HG02678 (cell line): ENCODE measurements around the gene KRTAP10-3.
"Not testable (repeated sequence)": the region's sequence is repeated elsewhere in the genome, so short reads cannot be mapped to it uniquely, and the experiment has no call there.

ENCODE experiments used
- ATAC-seq: cut with Tn5 transposase; IDR thresholded peaks from one replicate; pipeline ENCODE4 v1.9.1; 2021; ENCODE audit warnings: mild to moderate bottlenecking, moderate library complexity; ENCODE audit not compliant: unreplicated experiment

The KRTAP10-3 gene

DNA sequence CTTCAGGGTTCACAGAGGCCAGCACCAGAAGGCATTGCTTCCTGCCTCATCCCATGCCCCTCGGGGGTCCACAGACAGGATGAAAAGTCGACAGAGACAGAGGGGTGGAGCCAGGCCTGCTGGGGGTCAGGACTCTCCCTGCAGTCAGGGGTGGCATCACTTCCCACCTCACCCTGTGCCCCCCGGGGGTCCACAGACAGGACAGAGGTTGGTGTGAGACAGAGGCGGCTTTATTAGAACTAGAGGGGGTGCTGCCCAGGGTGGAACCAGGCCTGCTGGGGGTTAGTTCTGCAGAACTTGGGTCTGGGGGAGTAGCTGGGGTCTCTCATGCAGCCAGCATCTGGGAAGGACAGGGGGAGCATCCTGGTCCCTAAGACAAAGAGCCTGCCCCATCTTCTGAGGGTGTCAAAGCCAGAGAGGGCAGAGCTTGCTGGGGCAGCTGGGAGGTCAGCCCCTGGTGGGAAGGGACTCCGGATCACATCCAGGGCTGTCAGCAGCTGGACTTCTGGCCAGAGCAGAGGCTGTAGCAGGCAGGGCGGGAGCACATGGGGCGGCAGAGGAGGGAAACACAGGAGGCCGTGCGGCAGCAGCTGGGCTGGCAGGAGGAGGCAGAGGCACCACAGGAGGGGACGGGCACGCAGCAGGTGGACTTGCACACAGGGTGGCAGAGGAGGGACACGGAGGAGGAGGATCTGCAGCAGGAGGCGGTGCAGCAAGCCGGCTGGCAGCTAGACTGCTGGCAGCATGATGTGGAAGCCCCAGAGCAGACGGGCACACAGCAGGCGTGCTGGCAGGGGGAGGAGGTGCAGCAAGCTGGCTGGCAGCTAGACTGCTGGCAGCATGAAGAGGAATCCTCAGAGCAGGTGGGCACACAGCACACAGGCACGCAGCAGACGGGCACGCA lies 32.6 kb upstream of the KRTAP10-3 start:
- not testable (repeated sequence) for ATAC-seq

- no peak for ATAC-seq
Observed at GRCh38 chr21:44590311-44590721, 31.7 kb upstream of the KRTAP10-3 start.

- ATAC-seq = no peak
Observed at GRCh38 chr21:44589586-44590305, 31.2 kb upstream of the KRTAP10-3 start.

DNA sequence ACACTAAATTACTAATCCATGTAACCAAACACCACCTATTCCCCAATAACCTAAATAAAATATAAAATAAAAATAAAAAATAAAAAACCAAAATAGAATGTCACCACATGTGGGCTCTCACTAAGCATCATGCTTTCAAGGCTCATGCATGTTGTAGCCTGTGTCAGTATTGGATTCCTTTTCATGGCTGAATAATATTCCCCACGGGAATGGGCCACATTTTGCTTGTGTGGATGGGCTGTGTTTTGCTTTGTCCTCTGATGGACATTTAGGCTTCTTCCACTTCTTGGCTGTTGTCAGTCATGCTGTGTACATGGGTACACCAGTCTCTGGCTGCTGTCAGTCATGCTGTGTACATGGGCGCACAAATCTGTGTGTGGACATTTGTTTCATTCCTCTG lies 30.5 kb upstream of the KRTAP10-3 start:
- no peak for ATAC-seq

DNA sequence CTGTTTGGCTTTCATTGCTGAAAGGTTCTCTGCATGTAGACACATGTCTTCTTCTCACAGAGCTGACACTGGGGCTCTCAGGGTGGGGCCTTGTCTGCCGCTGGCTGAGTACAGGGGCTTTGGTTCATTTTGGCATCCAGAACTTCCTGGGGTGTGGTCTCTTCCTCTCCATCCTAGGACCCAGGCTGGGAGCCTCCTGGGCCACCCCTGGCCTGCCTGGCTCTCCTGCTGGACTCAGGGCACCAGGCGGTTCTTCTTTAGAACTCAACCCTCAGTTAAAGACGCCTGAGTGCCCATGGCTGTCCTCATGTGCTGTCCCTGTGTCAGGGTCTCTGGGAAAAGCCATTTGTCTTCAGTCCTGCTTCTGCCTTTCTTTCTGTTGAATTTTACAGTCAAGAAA lies 27.3 kb upstream of the KRTAP10-3 start:
- no peak for ATAC-seq

DNA sequence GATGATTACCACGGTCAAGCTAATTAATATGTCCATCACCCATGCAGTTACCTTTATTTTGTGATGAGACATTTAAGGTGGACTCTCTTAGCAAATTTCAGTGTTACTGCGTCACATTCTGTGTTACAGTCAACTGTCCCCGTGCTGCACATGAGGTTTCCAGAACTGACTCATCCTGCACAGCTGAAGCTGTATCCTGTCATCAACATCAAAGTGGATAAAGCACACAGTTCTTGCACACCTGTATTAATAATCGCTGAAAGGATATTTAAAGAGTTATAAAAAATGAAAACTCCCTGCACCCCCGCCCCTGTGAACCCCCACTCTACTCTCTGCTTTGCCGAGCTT lies 25.2 kb upstream of the KRTAP10-3 start:
- ATAC-seq = no peak

GRCh38 chr21:44583089-44583799 lies 24.6 kb upstream of the KRTAP10-3 start:
- no peak for ATAC-seq

GRCh38 chr21:44582055-44582454 lies 23.5 kb upstream of the KRTAP10-3 start:
- no peak for ATAC-seq

DNA sequence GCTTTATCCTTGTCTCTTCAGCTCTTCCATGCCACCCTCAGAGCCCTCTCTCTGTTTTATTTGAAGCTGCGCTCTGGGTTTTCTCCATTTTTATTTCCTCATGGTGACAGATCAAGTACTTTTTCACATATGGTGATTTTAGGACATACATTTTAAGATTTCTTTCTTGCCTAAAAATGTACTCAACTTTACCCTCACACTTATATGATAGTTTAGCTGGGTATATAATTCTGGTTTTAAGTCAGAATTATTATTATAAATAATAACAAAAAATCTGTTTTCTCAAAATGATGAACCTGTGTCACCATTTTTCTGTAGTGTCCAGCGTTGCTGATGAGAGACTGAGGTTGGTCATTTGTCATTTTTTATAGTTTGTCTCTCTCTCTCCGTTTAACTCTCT lies 22.6 kb upstream of the KRTAP10-3 start:
- ATAC-seq = no peak

DNA sequence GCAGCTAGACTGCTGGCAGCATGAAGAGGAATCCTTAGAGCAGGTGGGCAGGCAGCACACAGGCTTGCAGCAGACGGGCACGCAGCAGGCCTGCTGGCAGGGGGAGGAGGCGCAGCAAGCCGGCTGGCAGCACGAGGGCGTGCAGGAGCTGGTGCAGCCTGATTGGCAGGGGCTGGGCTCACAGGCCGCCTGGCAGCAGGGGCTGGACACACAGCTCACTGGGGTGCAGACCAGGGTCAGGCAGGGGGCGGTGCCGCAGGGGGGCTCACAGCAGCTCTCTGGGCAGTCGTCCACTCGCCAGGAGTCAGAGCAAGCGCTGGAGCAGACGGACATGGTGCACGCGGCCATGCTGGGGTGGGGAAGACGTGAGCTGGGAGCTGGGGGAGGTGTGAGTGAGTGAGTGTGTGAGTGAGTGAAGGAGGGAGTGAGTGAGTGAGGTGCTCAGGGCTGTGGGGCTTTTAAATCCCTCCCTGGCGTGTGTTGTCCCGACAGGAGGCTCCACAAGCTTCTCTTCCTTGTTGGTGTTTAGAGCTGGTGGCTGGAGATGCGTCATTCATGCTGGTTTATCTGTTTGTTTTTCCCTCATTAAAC lies 21.7 kb upstream of the KRTAP10-3 start, which contains the start of gene KRTAP10-5:
KRTAP10-5 (minus strand) TSS at position 374 of the 591 bp plus-strand sequence; CDS start at position 348, 26 bp downstream.
- ATAC-seq = not testable (repeated sequence)

DNA sequence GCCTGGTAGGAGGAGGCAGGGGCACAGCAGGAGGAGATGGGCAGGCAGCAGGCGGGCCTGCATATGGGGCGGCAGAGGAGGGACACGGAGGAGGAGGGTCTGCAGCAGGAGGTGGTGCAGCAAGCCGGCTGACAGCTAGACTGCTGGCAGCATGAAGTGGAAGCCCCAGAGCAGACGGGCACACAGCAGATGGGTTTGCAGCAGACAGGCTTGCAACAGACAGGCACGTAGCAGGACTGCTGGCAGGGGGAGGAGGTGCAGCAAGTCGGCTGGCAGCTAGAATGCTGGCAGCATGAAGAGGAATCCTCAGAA lies 21.2 kb upstream of the KRTAP10-3 start:
- ATAC-seq = no peak

GRCh38 chr21:44579056-44579832 lies 20.6 kb upstream of the KRTAP10-3 start:
- no peak for ATAC-seq

- no peak for ATAC-seq
Observed at GRCh38 chr21:44578371-44579055, 19.9 kb upstream of the KRTAP10-3 start.

DNA sequence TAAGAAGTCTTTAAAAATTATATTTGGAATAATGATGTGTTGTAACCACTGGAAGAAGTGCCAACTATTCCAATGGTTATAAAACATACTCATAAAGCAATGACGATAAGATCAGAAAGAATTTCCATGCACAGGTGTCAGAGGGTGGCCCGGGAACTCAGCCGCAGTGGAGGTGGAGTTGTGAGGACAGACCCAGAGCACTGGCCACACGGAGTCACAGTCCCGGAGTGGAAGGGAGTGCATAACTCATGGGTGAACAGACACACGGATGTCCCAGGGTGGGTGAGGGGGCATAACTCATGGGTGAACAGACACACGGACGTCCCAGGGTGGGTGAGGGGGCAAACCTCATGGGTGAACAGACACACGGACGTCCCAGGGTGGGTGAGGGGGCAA lies 17.4 kb upstream of the KRTAP10-3 start:
- ATAC-seq = no peak

DNA sequence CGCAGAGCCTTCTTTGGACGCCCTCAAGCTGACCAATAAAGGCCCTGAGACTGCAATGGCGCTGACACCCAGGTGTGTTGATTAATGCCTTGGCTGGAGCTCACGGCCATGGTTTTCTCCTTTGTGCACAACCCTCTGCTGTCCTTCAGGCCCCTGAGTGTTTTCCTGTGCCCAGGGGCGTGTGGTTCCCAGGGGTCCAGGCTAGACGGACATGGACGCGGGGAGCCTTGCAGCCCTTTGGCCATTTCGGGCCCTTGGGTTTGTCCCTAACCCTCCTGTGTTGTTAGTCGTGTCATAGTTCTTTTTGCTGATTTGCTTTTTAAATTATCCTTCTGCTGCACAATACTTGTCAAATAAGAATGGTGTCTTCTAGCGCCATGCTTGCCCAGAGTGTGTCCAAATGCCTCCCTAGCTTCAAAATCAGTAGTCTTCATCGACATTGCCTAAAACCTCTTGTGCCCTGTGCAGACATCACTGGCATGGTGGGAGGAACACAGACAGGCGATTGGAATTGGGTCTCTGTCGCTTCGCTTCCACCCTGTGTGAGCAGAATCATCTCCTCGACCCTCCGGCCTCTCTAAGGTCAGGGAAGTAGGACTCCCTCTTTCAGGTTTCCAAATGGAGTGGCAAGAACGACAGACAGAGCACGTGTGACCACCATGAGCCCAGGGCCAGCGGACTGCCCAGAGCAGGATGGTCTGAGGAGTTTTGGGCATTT lies 16.9 kb upstream of the KRTAP10-3 start:
- no peak for ATAC-seq

DNA sequence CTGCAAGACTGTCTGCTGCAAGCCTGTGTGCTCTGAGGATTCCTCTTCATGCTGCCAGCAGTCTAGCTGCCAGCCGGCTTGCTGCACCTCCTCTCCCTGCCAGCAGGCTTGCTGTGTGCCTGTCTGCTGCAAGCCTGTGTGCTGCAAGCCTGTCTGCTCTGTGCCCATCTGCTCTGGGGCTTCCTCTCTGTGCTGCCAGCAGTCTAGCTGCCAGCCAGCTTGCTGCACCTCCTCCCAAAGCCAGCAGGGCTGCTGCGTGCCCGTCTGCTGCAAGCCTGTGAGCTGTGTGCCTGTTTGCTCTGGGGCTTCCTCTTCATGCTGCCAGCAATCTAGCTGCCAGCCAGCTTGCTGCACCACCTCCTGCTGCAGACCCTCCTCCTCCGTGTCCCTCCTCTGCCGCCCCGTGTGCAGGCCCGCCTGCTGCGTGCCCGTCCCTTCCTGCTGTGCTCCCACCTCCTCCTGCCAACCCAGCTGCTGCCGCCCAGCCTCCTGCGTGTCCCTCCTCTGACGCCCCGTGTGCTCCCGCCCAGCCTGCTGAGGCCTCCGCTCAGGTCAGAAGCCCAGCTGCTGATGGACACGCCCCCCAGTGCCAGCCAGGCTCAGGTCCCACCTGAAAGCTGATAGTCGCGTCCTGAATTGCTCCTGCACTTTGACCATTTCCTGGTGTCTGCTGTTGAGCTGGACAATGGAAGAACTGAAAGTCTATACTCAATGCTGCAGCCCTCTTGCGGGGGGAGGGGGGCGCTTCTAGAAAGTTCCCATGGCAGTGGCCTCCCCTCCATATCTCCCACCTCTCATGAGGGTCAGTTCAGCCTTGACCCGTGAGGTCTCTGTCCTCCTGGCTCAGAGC lies 16.1 kb upstream of the KRTAP10-3 start:
- no peak for ATAC-seq

GRCh38 chr21:44573630-44574456 lies 15.2 kb upstream of the KRTAP10-3 start, which contains the start of gene KRTAP10-4:
KRTAP10-4 (plus strand) TSS chr21:44573729; CDS start chr21:44573759, 30 bp downstream.
- not testable (repeated sequence) for ATAC-seq
